ENCODE measurements around the gene CDV3. TPM values are rescaled to one million over a fixed set of nuclear protein-coding genes. Genes with fewer than 3 reads are reported as not detected.

Gene CDV3
- total RNA-seq, 1 experiment from 2014 or later: 81.4 TPM

GRCh38 chr3:133588784-133589465 lies 15.4 kb downstream of the CDV3 start:
- ChIA-PET POLR2A (ENCODE audit: unreplicated experiment) (interaction anchor here (0.5 kb wide), 1 partner anchor 136 kb away, joined by 4 read pairs; no protein-coding TSS in a partner anchor), CTCF (no interaction called here)
- Histone ChIP-seq H3K4me1 (ENCODE audit: insufficient read depth, low read length) (peaks cover 26% of the 10 kb centered on the region), H3K27ac (ENCODE audit: low read length) (no peak overlapping the region), H3K79me2 (ENCODE audit: low read length) (peaks cover 13% of the 10 kb centered on the region), H2AFZ (ENCODE audit: low read length) (no peak overlapping the region), H3K4me3 (ENCODE audit: low read length) (no peak overlapping the region), H3K4me2 (ENCODE audit: low read length) (no peak overlapping the region), H3K36me3 (ENCODE audit: low read depth, low read length) (peaks cover 28% of the 10 kb centered on the region), H3K9me3 (ENCODE audit: low read length) (no peaks in the 10 kb centered on the region), H3K27me3 (ENCODE audit: low read length) (no peaks in the 10 kb centered on the region), H3K9me2 (replicated peaks; ENCODE audit: low read length) (no peaks in the 10 kb centered on the region), H3K9ac (ENCODE audit: low read length) (no peak overlapping the region), H3F3A (ENCODE audit: low read length, unreplicated experiment) (peaks cover 6% of the 10 kb centered on the region), H4K20me1 (ENCODE audit: low read length) (no peaks in the 10 kb centered on the region)
- TSS peak; percentile 25 for BruUV-seq (replicated peaks)
- DNase-seq: no peak
- TF ChIP-seq, protein P1, sequence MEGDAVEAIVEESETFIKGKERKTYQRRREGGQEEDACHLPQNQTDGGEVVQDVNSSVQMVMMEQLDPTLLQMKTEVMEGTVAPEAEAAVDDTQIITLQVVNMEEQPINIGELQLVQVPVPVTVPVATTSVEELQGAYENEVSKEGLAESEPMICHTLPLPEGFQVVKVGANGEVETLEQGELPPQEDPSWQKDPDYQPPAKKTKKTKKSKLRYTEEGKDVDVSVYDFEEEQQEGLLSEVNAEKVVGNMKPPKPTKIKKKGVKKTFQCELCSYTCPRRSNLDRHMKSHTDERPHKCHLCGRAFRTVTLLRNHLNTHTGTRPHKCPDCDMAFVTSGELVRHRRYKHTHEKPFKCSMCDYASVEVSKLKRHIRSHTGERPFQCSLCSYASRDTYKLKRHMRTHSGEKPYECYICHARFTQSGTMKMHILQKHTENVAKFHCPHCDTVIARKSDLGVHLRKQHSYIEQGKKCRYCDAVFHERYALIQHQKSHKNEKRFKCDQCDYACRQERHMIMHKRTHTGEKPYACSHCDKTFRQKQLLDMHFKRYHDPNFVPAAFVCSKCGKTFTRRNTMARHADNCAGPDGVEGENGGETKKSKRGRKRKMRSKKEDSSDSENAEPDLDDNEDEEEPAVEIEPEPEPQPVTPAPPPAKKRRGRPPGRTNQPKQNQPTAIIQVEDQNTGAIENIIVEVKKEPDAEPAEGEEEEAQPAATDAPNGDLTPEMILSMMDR (conservative IDR thresholded peaks at IDR 0.05; ENCODE audit: low read depth, low read length): no peak
- TF ChIP-seq EZH2 (IDR thresholded peaks at IDR 0.05; ENCODE audit: low read length, unreplicated experiment): no peak
- TF ChIP-seq EZH2phosphoT487 (IDR thresholded peaks at IDR 0.05; ENCODE audit: borderline replicate concordance, low read length): no peak
- intact Hi-C loops (cut with micrococcal nuclease): no loop called here
- no peak for ATAC-seq

- DNase-seq (peak; percentile 36), ATAC-seq (peak; percentile 50)
- TF ChIP-seq EZH2 (IDR thresholded peaks at IDR 0.05; ENCODE audit: low read length, unreplicated experiment) (no peak), EZH2phosphoT487 (IDR thresholded peaks at IDR 0.05; ENCODE audit: borderline replicate concordance, low read length) (no peak)
- TF ChIP-seq, protein P1 (conservative IDR thresholded peaks at IDR 0.05; ENCODE audit: low read depth, low read length): no peak
- POLR2A ChIA-PET (ENCODE audit: unreplicated experiment): interaction anchor here (0.5 kb wide), 1 partner anchor 137 kb away, joined by 4 read pairs; no protein-coding TSS in a partner anchor
- no TSS peak for BruUV-seq (replicated peaks)
- H3K9ac ChIP-seq (ENCODE audit: low read length): no peak overlapping the region
- H3K4me2 ChIP-seq (ENCODE audit: low read length): no peak overlapping the region
- intact Hi-C loops (cut with micrococcal nuclease): no loop called here
- no peaks in the 10 kb centered on the region for H3K9me3 ChIP-seq (ENCODE audit: low read length)
- H3K79me2 ChIP-seq (ENCODE audit: low read length): peaks cover 8% of the 10 kb centered on the region; the same call in 1 of the 2 replicates
- peaks cover 26% of the 10 kb centered on the region for H3K4me1 ChIP-seq (ENCODE audit: insufficient read depth, low read length)
- no peak overlapping the region for H3K4me3 ChIP-seq (ENCODE audit: low read length)
- no peak overlapping the region for H3K27ac ChIP-seq (ENCODE audit: low read length)
- no peaks in the 10 kb centered on the region for H3K27me3 ChIP-seq (ENCODE audit: low read length)
- no peak overlapping the region for H2AFZ ChIP-seq (ENCODE audit: low read length)
- H4K20me1 ChIP-seq (ENCODE audit: low read length): no peaks in the 10 kb centered on the region
- peaks cover 22% of the 10 kb centered on the region for H3K36me3 ChIP-seq (ENCODE audit: low read depth, low read length)
- CTCF ChIA-PET: no interaction called here
- H3K9me2 ChIP-seq (replicated peaks; ENCODE audit: low read length): no peaks in the 10 kb centered on the region
- peaks cover 6% of the 10 kb centered on the region for H3F3A ChIP-seq (ENCODE audit: low read length, unreplicated experiment)
These were observed 16.0 kb downstream of the CDV3 start for GRCh38 chr3:133589503-133589902.

DNA sequence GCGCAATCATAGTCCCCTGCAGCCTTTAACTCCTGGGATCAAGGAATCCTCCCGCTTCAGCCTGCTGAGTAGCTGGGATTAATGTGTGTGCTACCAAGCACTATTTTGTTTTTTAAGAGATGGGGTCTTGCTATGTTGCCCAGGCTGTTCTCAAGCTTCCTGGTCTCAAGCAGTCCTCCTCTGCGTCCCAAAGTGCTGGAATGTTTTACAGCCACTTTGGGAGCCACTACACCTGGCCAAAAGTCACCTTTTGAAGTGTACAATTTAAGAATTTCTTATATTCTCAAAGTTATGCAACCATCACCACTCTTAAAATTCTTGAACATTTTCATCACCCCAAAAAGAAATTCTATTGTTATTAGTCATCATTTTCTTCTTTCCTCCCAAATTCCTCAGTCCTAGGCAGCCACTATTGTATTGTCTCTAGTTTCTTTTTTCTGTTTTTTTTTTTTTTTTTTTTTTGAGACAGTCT lies 17.8 kb downstream of the CDV3 start:
- peak; percentile 77 for DNase-seq

More for the DNA sequence above, 17.8 kb downstream of the CDV3 start:
- CTCF ChIA-PET: no interaction called here
- Histone ChIP-seq H3K4me3 (ENCODE audit: low read length) (no peak overlapping the region), H3K4me1 (ENCODE audit: insufficient read depth, low read length) (peaks cover 35% of the 10 kb centered on the region), H3K4me2 (ENCODE audit: low read length) (peak overlapping the region; percentile 21; the same call in 1 of the 2 replicates), H2AFZ (ENCODE audit: low read length) (no peak overlapping the region), H4K20me1 (ENCODE audit: low read length) (no peaks in the 10 kb centered on the region), H3K9ac (ENCODE audit: low read length) (no peak overlapping the region), H3K36me3 (ENCODE audit: low read depth, low read length) (peaks cover 18% of the 10 kb centered on the region), H3K27me3 (ENCODE audit: low read length) (no peaks in the 10 kb centered on the region), H3K9me3 (ENCODE audit: low read length) (no peaks in the 10 kb centered on the region), H3K9me2 (replicated peaks; ENCODE audit: low read length) (no peaks in the 10 kb centered on the region), H3F3A (ENCODE audit: low read length, unreplicated experiment) (peaks cover 6% of the 10 kb centered on the region), H3K79me2 (ENCODE audit: low read length) (peaks cover 5% of the 10 kb centered on the region; the same call in 1 of the 2 replicates), H3K27ac (ENCODE audit: low read length) (no peak overlapping the region)
- BruUV-seq (replicated peaks): no TSS peak
- intact Hi-C loops (cut with micrococcal nuclease): loop anchor here (5.0 kb wide), 2 partner anchors 71 to 149 kb away; partner anchors contain the start of gene TOPBP1
- POLR2A ChIA-PET (ENCODE audit: unreplicated experiment): no interaction called here
- TF ChIP-seq EZH2 (IDR thresholded peaks at IDR 0.05; ENCODE audit: low read length, unreplicated experiment) (no peak), EZH2phosphoT487 (IDR thresholded peaks at IDR 0.05; ENCODE audit: borderline replicate concordance, low read length) (no peak)
- TF ChIP-seq, protein P1 (conservative IDR thresholded peaks at IDR 0.05; ENCODE audit: low read depth, low read length): no peak
- peak; percentile 58 for ATAC-seq

Data from PC-3 (cell line).